ENCODE measurements around the gene CHSY1. TPM values are rescaled to one million over a fixed set of nuclear protein-coding genes. Genes with fewer than 3 reads are reported as not detected.

The CHSY1 gene
- total and polyA plus RNA-seq, 10 of the 15 experiments (the other 5 are each of a cell fraction or from before 2014, with no cell fraction given) = 1.4 to 31.2 (median 10.5) TPM

DNA sequence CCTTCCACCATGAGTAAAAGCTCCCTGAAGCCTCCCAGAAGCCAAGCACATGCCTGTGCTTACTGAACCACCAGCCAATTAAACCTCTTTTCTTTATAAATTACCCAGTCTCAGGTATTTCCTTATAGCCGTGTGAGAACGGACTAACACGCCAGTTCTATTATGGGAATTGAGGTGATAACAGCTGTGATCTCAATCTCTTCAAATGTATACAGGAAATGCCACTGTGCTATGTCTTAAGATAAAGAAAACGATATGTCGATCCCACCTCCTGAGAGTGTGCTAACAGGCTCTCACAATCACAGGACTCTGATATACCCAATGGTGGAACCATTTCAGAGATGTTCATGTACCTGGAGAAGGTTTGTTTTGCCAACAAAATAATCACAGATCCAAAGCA, 26.2 kb downstream of the CHSY1 start:
- Histone ChIP-seq H4K20me1 (ENCODE audit: control insufficient read depth, insufficient read depth) (peaks cover 2% of the 10 kb centered on the region; the same call in 1 of the 2 replicates), H3K4me1 (ENCODE audit: control insufficient read depth, insufficient read depth, low read length) (no peaks in the 10 kb centered on the region), H3K27me3 (replicated peaks in 1 of 2; ENCODE audit: control insufficient read depth in 2 of 2, insufficient read depth in 2 of 2, low read length in 1 of 2) (no peaks in the 10 kb centered on the region), H3K4me2 (ENCODE audit: control insufficient read depth, insufficient read depth) (no peak overlapping the region), H3K4me3 (no peak overlapping the region), H3K9me3 (replicated peaks; ENCODE audit: control insufficient read depth, insufficient read depth, low read length) (peaks cover 20% of the 10 kb centered on the region), H2AFZ (ENCODE audit: control insufficient read depth, low read depth, low read length) (no peak overlapping the region), H3K9ac (ENCODE audit: control insufficient read depth, insufficient read depth, low read length) (no peak overlapping the region), H3K79me2 (ENCODE audit: control insufficient read depth, insufficient read depth, low read length) (peaks cover 65% of the 10 kb centered on the region), H3K36me3 (ENCODE audit: control insufficient read depth in 2 of 2, insufficient read depth in 2 of 2, low read length in 1 of 2) (peaks cover 2 to 5% of the 10 kb centered on the region in 2 experiments; a peak in 3 of 4 replicates), H3K27ac (ENCODE audit: control insufficient read depth, insufficient read depth) (no peak overlapping the region)
- no peak for ATAC-seq
- ChIA-PET CTCF (interaction anchor here (1.3 to 1.7 kb wide), 2 partner anchors 15 to 33 kb away, joined by 4 to 5 read pairs; no protein-coding TSS in a partner anchor), RAD21 (ENCODE audit: unreplicated experiment) (no interaction called here), POLR2A (no interaction called here), SMC1A (ENCODE audit: uncharacterized antibody, unreplicated experiment) (interaction anchor here (2.5 kb wide), 1 partner anchor 16 kb away, joined by 15 read pairs; no protein-coding TSS in a partner anchor)
- DNase-seq (ENCODE audit: low read depth, low spot score) = no peak
- TF ChIP-seq BMI1 (IDR thresholded peaks at IDR 0.05; ENCODE audit: borderline replicate concordance) (no peak), NR2F1 (conservative IDR thresholded peaks at IDR 0.05) (no peak), NRF1 (conservative IDR thresholded peaks at IDR 0.05; ENCODE audit: low read depth, low read length) (no peak), IRF4 (IDR thresholded peaks at IDR 0.05; ENCODE audit: low read depth, low read length) (no peak), NBN (IDR thresholded peaks at IDR 0.05) (no peak), ESRRA (IDR thresholded peaks at IDR 0.05; ENCODE audit: low read length) (no peak), NR2C2 (IDR thresholded peaks at IDR 0.05; ENCODE audit: borderline replicate concordance, control insufficient read depth, insufficient read length, low read depth) (no peak), NFXL1 (IDR thresholded peaks at IDR 0.05; ENCODE audit: borderline replicate concordance) (no peak), YY1 (IDR thresholded peaks at IDR 0.05; ENCODE audit: low read depth, low read length) (no peak), RBBP5 (conservative IDR thresholded peaks at IDR 0.05) (no peak), PAX5 (IDR thresholded peaks at IDR 0.05; ENCODE audit: borderline replicate concordance, low read depth, low read length) (no peak)
- TF ChIP-seq, protein P1, sequence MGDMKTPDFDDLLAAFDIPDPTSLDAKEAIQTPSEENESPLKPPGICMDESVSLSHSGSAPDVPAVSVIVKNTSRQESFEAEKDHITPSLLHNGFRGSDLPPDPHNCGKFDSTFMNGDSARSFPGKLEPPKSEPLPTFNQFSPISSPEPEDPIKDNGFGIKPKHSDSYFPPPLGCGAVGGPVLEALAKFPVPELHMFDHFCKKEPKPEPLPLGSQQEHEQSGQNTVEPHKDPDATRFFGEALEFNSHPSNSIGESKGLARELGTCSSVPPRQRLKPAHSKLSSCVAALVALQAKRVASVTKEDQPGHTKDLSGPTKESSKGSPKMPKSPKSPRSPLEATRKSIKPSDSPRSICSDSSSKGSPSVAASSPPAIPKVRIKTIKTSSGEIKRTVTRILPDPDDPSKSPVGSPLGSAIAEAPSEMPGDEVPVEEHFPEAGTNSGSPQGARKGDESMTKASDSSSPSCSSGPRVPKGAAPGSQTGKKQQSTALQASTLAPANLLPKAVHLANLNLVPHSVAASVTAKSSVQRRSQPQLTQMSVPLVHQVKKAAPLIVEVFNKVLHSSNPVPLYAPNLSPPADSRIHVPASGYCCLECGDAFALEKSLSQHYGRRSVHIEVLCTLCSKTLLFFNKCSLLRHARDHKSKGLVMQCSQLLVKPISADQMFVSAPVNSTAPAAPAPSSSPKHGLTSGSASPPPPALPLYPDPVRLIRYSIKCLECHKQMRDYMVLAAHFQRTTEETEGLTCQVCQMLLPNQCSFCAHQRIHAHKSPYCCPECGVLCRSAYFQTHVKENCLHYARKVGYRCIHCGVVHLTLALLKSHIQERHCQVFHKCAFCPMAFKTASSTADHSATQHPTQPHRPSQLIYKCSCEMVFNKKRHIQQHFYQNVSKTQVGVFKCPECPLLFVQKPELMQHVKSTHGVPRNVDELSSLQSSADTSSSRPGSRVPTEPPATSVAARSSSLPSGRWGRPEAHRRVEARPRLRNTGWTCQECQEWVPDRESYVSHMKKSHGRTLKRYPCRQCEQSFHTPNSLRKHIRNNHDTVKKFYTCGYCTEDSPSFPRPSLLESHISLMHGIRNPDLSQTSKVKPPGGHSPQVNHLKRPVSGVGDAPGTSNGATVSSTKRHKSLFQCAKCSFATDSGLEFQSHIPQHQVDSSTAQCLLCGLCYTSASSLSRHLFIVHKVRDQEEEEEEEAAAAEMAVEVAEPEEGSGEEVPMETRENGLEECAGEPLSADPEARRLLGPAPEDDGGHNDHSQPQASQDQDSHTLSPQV (IDR thresholded peaks at IDR 0.05) = no peak
- TF ChIP-seq, protein P2, sequence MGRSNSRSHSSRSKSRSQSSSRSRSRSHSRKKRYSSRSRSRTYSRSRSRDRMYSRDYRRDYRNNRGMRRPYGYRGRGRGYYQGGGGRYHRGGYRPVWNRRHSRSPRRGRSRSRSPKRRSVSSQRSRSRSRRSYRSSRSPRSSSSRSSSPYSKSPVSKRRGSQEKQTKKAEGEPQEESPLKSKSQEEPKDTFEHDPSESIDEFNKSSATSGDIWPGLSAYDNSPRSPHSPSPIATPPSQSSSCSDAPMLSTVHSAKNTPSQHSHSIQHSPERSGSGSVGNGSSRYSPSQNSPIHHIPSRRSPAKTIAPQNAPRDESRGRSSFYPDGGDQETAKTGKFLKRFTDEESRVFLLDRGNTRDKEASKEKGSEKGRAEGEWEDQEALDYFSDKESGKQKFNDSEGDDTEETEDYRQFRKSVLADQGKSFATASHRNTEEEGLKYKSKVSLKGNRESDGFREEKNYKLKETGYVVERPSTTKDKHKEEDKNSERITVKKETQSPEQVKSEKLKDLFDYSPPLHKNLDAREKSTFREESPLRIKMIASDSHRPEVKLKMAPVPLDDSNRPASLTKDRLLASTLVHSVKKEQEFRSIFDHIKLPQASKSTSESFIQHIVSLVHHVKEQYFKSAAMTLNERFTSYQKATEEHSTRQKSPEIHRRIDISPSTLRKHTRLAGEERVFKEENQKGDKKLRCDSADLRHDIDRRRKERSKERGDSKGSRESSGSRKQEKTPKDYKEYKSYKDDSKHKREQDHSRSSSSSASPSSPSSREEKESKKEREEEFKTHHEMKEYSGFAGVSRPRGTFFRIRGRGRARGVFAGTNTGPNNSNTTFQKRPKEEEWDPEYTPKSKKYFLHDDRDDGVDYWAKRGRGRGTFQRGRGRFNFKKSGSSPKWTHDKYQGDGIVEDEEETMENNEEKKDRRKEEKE (IDR thresholded peaks at IDR 0.05) = no peak
- TF ChIP-seq, protein P3, sequence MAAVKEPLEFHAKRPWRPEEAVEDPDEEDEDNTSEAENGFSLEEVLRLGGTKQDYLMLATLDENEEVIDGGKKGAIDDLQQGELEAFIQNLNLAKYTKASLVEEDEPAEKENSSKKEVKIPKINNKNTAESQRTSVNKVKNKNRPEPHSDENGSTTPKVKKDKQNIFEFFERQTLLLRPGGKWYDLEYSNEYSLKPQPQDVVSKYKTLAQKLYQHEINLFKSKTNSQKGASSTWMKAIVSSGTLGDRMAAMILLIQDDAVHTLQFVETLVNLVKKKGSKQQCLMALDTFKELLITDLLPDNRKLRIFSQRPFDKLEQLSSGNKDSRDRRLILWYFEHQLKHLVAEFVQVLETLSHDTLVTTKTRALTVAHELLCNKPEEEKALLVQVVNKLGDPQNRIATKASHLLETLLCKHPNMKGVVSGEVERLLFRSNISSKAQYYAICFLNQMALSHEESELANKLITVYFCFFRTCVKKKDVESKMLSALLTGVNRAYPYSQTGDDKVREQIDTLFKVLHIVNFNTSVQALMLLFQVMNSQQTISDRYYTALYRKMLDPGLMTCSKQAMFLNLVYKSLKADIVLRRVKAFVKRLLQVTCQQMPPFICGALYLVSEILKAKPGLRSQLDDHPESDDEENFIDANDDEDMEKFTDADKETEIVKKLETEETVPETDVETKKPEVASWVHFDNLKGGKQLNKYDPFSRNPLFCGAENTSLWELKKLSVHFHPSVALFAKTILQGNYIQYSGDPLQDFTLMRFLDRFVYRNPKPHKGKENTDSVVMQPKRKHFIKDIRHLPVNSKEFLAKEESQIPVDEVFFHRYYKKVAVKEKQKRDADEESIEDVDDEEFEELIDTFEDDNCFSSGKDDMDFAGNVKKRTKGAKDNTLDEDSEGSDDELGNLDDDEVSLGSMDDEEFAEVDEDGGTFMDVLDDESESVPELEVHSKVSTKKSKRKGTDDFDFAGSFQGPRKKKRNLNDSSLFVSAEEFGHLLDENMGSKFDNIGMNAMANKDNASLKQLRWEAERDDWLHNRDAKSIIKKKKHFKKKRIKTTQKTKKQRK (IDR thresholded peaks at IDR 0.05; ENCODE audit: low read depth, low read length) = no peak
- FAIRE-seq = no peak
- in situ Hi-C loops (cut with MboI) (no loop called here), intact Hi-C loops (cut with micrococcal nuclease; ENCODE audit: unreplicated experiment) (no loop called here)
- WGBS (ENCODE audit: insufficient coverage, insufficient replicate concordance, low lambda C conversion rate, missing lambda C conversion rate) = 98% methylated on average over 5 of the region's 5 CpGs
- BruUV-seq (replicated peaks) = no TSS peak

All from GM12878 (cell line).